Neural cell (in vitro differentiated cells): ENCODE measurements around the gene KIAA1549.

Experiments
- CTCF ChIP-seq: fragments of 450-650 bp; IDR thresholded peaks from 2 replicates; pipeline ENCODE4 v1.5.1; 2014; ENCODE audit warnings: antibody characterized with exemption, mild to moderate bottlenecking, moderate library complexity; ENCODE audit not compliant: poor library complexity, severe bottlenecking
- EZH2 ChIP-seq: fragments of 200-600, 300-800 bp; shearing (Covaris generic), sonication (generic); IDR thresholded peaks from 2 replicates; pipeline ENCODE4 v1.6.1; 2014; ENCODE audit warnings: antibody characterized with exemption, low read length, borderline replicate concordance, mild to moderate bottlenecking; ENCODE audit not compliant: insufficient read depth, poor library complexity, severe bottlenecking
- POLR2AphosphoS5 ChIP-seq: IDR thresholded peaks from 2 replicates; pipeline ENCODE4 v1.6.1; 2012
- TAF1 ChIP-seq: IDR thresholded peaks from 2 replicates; pipeline ENCODE4 v1.6.1; 2012; ENCODE audit warnings: low read depth

GRCh38 chr7:138911007-138911406, 70.2 kb downstream of the KIAA1549 start:
- TF ChIP-seq CTCF: no peak
- no peak for TF ChIP-seq EZH2
- no peak for TF ChIP-seq POLR2AphosphoS5
- TF ChIP-seq TAF1: no peak
